Mesothelial cell of epicardium (in vitro differentiated cells): Measurements from ENCODE around the gene TMSB10. TPM values are rescaled to one million over a fixed set of nuclear protein-coding genes. Genes with fewer than 3 reads are reported as not detected.
A peak's percentile ranks its signal among the peaks of the same experiment; 100 is the strongest.

Experiments
- DNase-seq, 2 experiments: peaks; one replicate each; pipeline ENCODE4 v3.0.0; 2021; ENCODE audit warnings: low spot score in 2 of 2; ENCODE audit not compliant: unreplicated experiment in 2 of 2
- H3K27ac Mint-ChIP-seq: 2 replicates; pipeline ENCODE4 v1.8.0; 2021; ENCODE audit warnings: mixed read lengths
- H3K27me3 Mint-ChIP-seq: 2 replicates; pipeline ENCODE4 v1.8.0; 2021; ENCODE audit warnings: low read depth, mixed read lengths
- H3K36me3 Mint-ChIP-seq: 2 replicates; pipeline ENCODE4 v1.8.0; 2021; ENCODE audit warnings: mixed read lengths
- H3K4me1 Mint-ChIP-seq: 2 replicates; pipeline ENCODE4 v1.8.0; 2021; ENCODE audit warnings: mixed read lengths
- H3K4me3 Mint-ChIP-seq: 2 replicates; pipeline ENCODE4 v1.8.0; 2021; ENCODE audit warnings: mild to moderate bottlenecking, moderate library complexity, mixed read lengths
- H3K9me3 Mint-ChIP-seq: 2 replicates; pipeline ENCODE4 v1.8.0; 2021; ENCODE audit warnings: mixed read lengths
- CTCF ChIP-seq: fragments of 200-600 bp; sonication (generic); IDR thresholded peaks from one replicate; pipeline ENCODE4 v1.5.0; 2021; ENCODE audit warnings: antibody characterized with exemption; ENCODE audit not compliant: unreplicated experiment
- total RNA-seq: library from RNA; stranded (reverse); gene quantifications from 3 replicates; pipeline ENCODE4 v1.2.1, GENCODE V29; 2021

The TMSB10 gene
- total RNA-seq, 1 donor from 2014 or later, result 1,289 TPM

- Mint-ChIP-seq H3K27me3 (peaks cover 8% of the 10 kb centered on the region), H3K27ac (no peak overlapping the region), H3K36me3 (no peaks in the 10 kb centered on the region), H3K9me3 (peaks cover 6% of the 10 kb centered on the region), H3K4me1 (peaks cover 19% of the 10 kb centered on the region), H3K4me3 (no peak overlapping the region)
- DNase-seq, result no peak
- TF ChIP-seq CTCF, result no peak
Observed at GRCh38 chr2:84901593-84902120, 3.8 kb upstream of the TMSB10 start.

GRCh38 chr2:84902526-84902925 is 2.9 kb upstream of the TMSB10 start:
- peaks cover 8% of the 10 kb centered on the region for H3K27me3 Mint-ChIP-seq
- no peak overlapping the region for H3K4me3 Mint-ChIP-seq
- H3K27ac Mint-ChIP-seq, result no peak overlapping the region
- peaks cover 4% of the 10 kb centered on the region for H3K9me3 Mint-ChIP-seq
- no peak for TF ChIP-seq CTCF
- DNase-seq, result no peak
- peaks cover 26% of the 10 kb centered on the region for H3K4me1 Mint-ChIP-seq
- peaks cover 2% of the 10 kb centered on the region for H3K36me3 Mint-ChIP-seq

GRCh38 chr2:84904151-84904550 is 1.3 kb upstream of the TMSB10 start:
- DNase-seq, result no peak
- Mint-ChIP-seq H3K9me3 (peaks cover 5% of the 10 kb centered on the region), H3K4me3 (peak overlapping the region; percentile 83), H3K27me3 (peaks cover 8% of the 10 kb centered on the region), H3K36me3 (peaks cover 12% of the 10 kb centered on the region), H3K4me1 (peaks cover 19% of the 10 kb centered on the region), H3K27ac (no peak overlapping the region)
- TF ChIP-seq CTCF, result no peak

- Mint-ChIP-seq H3K4me3 (peak overlapping the region; percentile 83), H3K4me1 (peaks cover 19% of the 10 kb centered on the region), H3K27me3 (peaks cover 8% of the 10 kb centered on the region), H3K27ac (peak overlapping the region; percentile 76), H3K36me3 (peaks cover 18% of the 10 kb centered on the region), H3K9me3 (peaks cover 11% of the 10 kb centered on the region)
- DNase-seq, result no peak
- no peak for TF ChIP-seq CTCF
Observed at GRCh38 chr2:84904717-84905174, 710 bp upstream of the TMSB10 start.

GRCh38 chr2:84906108-84906899 is 848 bp downstream of the TMSB10 start:
- Mint-ChIP-seq H3K27me3 (peaks cover 8% of the 10 kb centered on the region), H3K36me3 (peaks cover 23% of the 10 kb centered on the region), H3K4me3 (peak overlapping the region; percentile 96), H3K9me3 (peaks cover 17% of the 10 kb centered on the region), H3K27ac (peak overlapping the region; percentile 94), H3K4me1 (peaks cover 19% of the 10 kb centered on the region)
- DNase-seq, result peak in 1 of 2 experiments; percentile 47
- no peak for TF ChIP-seq CTCF
